Stimulated activated CD8-positive, alpha-beta memory T cell treated with anti-CD3 and anti-CD28 coated beads, Interleukin-7, amount 100 ng/mL, for 24 hours (primary cell): ENCODE results near the gene SNX9.
"Not testable (repeated sequence)": the region's sequence is repeated elsewhere in the genome, so short reads cannot be mapped to it uniquely, and the experiment has no call there.

ENCODE experiments used
- DNase-seq: peaks from one replicate; pipeline ENCODE4 v3.0.0-alpha.2; 2020; ENCODE audit warnings: low read depth

The SNX9 gene

DNA sequence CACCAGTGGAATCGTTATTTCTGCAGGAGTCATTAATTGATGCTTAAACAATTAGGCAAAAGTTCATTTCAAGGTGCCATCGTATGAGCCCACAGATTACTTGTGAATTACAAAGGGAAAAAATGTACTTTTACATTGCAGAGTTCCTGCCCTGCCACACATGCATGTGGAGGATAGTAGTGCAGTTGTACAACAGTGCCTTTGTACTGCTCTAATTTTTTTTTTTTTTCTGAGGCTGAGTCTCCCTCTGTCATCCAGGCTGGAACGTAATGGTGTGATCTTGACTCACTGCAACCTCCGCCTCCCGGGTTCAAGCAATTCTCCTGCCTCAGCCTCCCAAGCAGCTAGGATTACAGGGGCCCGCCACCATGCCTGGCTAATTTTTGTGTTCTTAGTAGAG, 132.6 kb downstream of the SNX9 start:
- no peak for DNase-seq

DNA sequence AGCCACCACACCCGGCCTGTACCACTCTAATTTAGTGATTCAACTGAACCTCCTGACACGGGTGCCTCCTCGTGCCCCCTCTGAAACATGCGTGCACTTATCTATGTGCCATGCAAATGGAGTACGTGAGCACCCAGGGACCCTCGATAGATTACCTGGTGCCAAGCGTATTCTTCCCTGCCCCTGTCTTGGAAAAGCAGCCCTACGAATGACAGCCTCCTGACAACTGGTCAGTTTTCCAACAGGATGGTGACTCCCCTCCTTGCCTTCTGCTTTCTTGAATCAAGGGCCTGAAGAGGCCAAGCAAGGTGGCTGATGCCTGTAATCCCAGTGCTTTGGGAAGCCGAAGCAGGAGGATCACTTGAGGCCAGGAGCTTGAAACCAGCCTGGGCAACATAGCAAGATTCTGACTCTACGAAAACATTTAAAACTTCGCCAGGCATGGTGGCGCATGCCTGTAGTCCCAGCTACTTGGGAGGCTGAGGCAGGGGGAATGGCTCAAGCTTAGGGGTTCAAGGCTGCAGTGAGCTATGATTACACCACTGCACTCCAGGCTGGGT, 133.2 kb downstream of the SNX9 start:
- DNase-seq: no peak

DNA sequence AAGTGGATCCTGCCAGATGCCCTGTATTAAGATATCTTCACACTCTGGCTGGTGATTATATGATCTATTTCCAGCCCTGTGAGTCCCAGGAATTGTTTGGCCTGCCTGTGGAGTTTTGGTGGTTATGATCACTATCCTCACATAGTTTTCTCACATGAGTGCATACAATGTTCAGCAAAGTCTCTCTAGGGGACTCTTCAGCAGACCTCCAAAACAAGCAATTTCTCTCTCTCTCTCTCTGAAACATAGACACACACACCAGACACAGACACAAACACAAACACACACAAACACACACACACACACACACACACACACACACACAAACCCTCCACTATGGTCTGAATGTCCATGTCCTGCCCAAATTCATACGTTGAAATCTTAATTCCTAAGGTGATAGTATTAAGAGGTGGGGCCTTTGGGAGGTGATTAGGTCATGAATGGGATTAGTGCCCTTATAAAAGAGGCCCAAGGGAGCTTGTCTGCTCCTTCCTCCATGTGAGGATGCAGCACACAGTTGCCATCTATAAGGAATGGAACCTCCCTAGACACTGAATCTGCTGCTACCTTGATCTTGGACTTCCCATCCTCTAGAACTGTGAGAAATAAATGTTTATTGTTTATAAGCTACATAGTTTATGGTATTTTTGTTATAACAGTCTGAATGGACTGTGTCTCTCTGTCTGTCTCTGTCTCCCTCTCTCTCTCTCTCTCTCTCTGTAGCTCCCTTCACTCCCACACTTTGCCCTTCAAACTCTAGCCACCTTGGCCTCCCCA, 136.6 kb downstream of the SNX9 start:
- no peak for DNase-seq

GRCh38 chr6:157961153-157961831, 138.2 kb downstream of the SNX9 start:
- no peak for DNase-seq

- DNase-seq: no peak
These were observed 139.0 kb downstream of the SNX9 start for GRCh38 chr6:157961832-157962575.

DNA sequence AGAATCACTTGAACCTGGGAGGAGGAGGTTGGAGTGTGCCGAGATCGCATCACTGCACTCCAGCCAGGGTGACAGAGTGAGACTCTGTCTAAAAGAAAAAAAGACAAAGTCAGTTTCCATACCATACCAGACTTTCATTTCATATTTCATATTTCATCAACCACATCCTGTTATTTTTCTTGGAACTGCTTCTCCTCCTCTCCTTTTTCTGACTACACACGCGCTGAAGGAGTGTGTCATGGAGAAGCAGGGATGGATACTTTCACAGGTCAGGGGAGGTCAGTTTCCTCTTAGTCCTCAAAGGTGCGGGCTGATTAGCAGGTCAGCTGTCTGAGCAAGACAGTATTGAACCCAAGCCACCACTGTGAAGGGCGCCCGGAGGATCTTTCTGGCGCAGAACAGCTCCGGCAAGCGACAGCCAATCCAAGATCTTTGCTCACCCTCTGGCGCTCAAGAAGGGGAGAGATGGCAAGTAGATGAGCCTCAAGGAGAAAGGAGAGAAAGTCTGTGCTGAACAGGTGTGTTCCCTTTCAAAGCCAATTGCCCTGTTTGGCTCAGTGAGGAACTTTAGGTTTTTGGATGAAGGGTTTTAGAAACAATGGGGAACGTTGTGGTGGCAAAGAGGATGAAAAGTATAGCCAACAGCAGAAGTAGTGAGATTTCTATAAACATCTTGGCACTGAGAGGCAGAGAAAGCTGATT, 139.7 kb downstream of the SNX9 start:
- no peak for DNase-seq

DNA sequence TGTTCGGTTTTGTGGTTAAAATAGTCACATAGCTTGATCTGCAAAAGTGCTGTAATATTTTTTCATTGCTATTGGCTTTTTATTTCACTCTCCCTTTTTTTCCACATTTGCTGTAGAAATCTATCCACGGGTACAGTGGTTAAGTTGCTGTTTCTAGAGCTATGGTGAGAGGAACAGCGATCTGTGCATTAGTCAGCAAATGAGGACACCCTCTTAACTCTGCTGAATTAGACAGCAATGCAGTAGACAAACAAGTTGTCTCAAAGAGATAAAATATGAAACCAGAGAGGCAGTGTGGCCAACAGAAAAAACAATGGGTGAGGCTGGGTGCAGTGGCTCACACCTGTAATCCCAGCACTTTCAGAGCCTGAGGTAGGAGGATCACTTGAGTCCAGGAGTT, 141.1 kb downstream of the SNX9 start:
- no peak for DNase-seq

DNA sequence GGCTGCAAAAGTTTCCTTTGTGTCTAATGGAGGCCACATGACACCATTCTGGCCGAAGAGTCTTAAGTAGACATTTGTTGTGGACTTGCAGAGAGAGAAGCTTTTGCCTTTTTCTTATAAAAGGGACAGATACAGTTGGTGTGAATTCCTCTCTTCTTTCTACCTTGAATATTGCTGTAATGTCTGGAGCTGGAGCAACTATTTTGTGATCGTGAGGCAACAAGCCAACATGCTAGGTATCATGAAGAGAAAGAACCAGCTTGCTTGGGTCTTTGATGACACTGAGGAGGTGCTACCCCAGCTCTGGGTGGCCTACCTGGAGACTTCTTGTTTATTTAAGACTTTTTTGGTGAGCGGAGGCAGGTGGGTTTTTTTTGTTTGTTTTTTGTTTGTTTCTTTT, 142.3 kb downstream of the SNX9 start:
- no peak for DNase-seq

DNA sequence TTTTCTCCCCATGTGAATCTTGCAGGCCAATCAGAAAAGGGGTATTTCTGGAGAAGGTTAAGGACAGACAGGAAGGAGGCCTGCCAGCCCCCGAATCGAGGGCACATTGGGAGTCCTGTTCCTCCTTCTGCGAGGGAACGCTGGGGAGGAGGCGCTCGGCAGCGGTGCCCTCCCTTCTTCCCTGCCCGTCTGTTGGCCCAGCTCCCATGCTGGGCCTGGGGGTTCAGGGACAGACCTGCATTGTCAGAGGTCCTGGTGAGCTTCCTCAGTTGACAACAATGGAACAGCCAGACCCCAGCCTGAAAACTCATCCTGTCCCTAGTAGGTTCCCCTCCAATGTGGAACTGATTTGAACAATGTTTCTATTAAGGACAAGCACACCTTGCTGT, 143.5 kb downstream of the SNX9 start:
- no peak for DNase-seq

GRCh38 chr6:157967020-157967419, 144.0 kb downstream of the SNX9 start:
- no peak for DNase-seq

DNA sequence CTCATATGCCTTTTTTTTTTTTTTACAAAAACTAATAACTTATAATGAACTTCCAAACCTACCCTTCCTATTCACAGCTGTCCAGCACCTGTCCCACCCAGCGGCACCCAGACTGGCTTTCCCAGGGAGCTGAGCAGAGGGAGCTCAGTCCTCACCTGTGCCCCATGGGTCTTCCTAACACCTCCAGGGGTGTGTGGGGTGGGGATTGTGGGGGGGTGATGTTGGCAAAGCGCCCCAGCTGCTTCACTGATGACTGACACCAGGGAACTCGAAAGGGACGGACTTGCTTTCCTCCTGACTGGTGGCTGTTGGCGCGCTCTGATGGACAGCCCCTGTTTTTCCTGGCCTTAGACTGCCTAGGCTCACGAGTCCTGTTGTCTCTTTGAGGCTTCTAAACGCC, 144.4 kb downstream of the SNX9 start:
- DNase-seq: no peak

- not testable (repeated sequence) for DNase-seq
These were observed 149.1 kb downstream of the SNX9 start for GRCh38 chr6:157972177-157972576.

DNA sequence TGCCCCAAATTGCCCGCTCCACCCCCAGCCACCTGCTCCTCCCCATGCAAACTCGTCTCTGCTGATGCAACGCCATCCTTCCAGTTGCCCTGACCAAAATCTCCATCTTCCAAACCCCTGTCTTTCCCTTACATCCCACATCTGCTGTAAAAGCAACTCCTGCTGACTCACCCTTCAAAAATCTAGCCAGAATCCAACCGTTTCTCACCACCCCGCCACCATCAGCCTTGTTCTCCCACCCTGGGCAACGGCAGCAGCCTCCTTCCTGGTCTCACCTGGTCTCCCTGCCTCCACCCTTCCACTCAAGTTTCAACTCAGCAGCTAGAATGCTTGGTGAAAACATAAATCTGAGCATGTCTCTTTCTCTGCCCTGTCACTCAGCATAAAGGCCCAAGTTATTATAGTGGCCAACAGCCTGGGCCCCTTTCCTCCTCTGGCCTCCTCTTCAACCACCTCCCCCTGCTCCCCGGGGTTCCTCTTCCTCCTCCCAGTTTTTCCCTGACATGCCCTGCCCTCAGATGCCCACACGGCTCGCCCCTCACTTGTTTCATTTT, 151.4 kb downstream of the SNX9 start:
- DNase-seq: no peak

DNA sequence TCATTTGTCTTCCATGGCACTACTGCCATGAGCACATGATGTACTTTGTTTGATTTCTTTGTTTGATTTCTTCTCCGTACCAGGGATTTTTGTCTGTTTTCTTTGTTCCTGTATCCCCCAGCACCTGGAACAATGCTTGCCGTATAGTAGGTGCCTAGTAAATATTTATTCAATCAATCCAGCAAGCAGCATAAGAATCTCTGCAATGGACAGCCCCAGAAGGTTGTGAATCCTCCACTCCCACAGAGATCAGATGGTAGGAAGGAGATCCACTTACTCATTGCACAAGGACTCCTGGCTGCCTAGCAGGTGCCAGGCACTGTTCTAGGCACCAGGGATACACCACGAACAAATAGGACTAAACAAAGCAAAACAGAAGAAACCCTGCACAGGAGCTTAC, 151.9 kb downstream of the SNX9 start:
- no peak for DNase-seq

DNA sequence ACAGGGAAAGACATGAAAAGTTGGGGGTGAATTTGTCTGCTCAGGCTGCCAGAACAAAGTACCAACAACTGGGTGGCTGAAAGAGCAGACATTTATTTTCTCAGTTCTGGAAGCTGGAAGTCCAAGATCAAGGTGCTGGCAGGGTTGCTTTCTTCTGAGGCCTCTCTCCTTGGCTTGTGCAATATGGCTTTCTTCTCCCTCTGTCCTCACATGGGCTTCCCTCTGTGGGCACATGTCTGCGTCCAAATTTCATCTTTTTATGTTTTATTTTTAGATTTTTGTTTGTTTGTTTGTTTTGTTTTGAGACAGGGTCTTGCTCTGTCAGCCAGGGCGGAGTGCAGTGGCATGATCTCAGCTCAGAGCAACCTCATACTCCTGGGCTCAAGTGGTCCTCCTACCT, 152.4 kb downstream of the SNX9 start:
- no peak for DNase-seq

GRCh38 chr6:157976345-157977175, 153.5 kb downstream of the SNX9 start:
- DNase-seq: no peak

GRCh38 chr6:157977176-157977804, 154.2 kb downstream of the SNX9 start:
- DNase-seq: no peak

- no peak for DNase-seq
These were observed 155.2 kb downstream of the SNX9 start for GRCh38 chr6:157978021-157978783.

GRCh38 chr6:157980288-157981131, 157.5 kb downstream of the SNX9 start:
- no peak for DNase-seq
